ENCODE results near the gene NHSL2. TPM values are rescaled to one million over a fixed set of nuclear protein-coding genes. Genes with fewer than 3 reads are reported as not detected.

The NHSL2 gene
- total and polyA plus RNA-seq, 8 donors, result under 0.01 to 6.4 (median 1.7) TPM

- H3K4me1 ChIP-seq, result peaks cover 4 to 48% (median 19%) of the 10 kb centered on the region in 4 donors
- no peaks in the 10 kb centered on the region for H3K36me3 ChIP-seq
- WGBS, 5 donors, result 36 to 80% (median 63%) methylated on average over 2 of the region's 2 CpGs
- H3K9me3 ChIP-seq, result no peaks in the 10 kb centered on the region
- TF ChIP-seq EP300 (IDR thresholded peaks at IDR 0.05) (no peak), POLR2AphosphoS5 (IDR thresholded peaks at IDR 0.05) (no peak), POLR2A (IDR thresholded peaks at IDR 0.05) (no peak), CTCF (IDR thresholded peaks at IDR 0.05) (no peak)
- peak overlapping the region in 1 of 5 donors; percentile 82 for H3K27ac ChIP-seq
- H3K4me3 ChIP-seq, result no peak overlapping the region
- DNase-seq, result no peak
- intact Hi-C loops (cut with DNase I; ENCODE audit: low total_unique reads), result loop anchor here (5.0 kb wide), 1 partner anchor 105 kb away; no protein-coding TSS in a partner anchor
- H3K27me3 ChIP-seq, result peaks cover 0 to 25% (median 0%) of the 10 kb centered on the region in 3 donors
Measured at GRCh38 chrX:72021975-72022374, 111.3 kb downstream of the NHSL2 start.

- WGBS, 5 donors, result 30 to 67% (median 35%) methylated on average over 2 of the region's 2 CpGs
- Histone ChIP-seq H3K27me3 (peaks cover 0 to 21% (median 0%) of the 10 kb centered on the region in 3 donors), H3K4me1 (peaks cover 3 to 43% (median 18%) of the 10 kb centered on the region in 4 donors), H3K4me3 (no peak overlapping the region), H3K36me3 (no peaks in the 10 kb centered on the region), H3K27ac (peak overlapping the region in 4 of 5 donors; percentile 39 to 59 (median 51)), H3K9me3 (no peaks in the 10 kb centered on the region)
- TF ChIP-seq CTCF (IDR thresholded peaks at IDR 0.05) (no peak), POLR2AphosphoS5 (IDR thresholded peaks at IDR 0.05) (peak in 1 of 3 donors; percentile 39), EP300 (IDR thresholded peaks at IDR 0.05) (no peak), POLR2A (IDR thresholded peaks at IDR 0.05) (no peak)
- intact Hi-C loops (cut with DNase I; ENCODE audit: low total_unique reads), result loop anchor here (5.0 kb wide), 1 partner anchor 104 kb away; no protein-coding TSS in a partner anchor
- peak; percentile 48 to 72 for DNase-seq
Measured at GRCh38 chrX:72023071-72023470, 112.4 kb downstream of the NHSL2 start.

GRCh38 chrX:72025236-72025770, 114.7 kb downstream of the NHSL2 start:
- no peaks in the 10 kb centered on the region for H3K9me3 ChIP-seq
- H3K27ac ChIP-seq, result no peak overlapping the region
- no peak for TF ChIP-seq POLR2AphosphoS5 (IDR thresholded peaks at IDR 0.05)
- TF ChIP-seq POLR2A (IDR thresholded peaks at IDR 0.05), result no peak
- no peak for TF ChIP-seq CTCF (IDR thresholded peaks at IDR 0.05)
- TF ChIP-seq EP300 (IDR thresholded peaks at IDR 0.05), result no peak
- peaks cover 0 to 11% (median 0%) of the 10 kb centered on the region in 3 donors for H3K27me3 ChIP-seq
- H3K4me3 ChIP-seq, result no peak overlapping the region
- intact Hi-C loops (cut with DNase I; ENCODE audit: low total_unique reads), result no loop called here
- H3K4me1 ChIP-seq, result peaks cover 0 to 40% (median 18%) of the 10 kb centered on the region in 4 donors
- DNase-seq, result no peak
- no peaks in the 10 kb centered on the region for H3K36me3 ChIP-seq
- 73 to 95% (median 94%) methylated on average over 3 to 6 of the region's 6 CpGs for WGBS, 5 donors

- Histone ChIP-seq H3K27ac (peak overlapping the region in 1 of 5 donors; percentile 56), H3K4me3 (no peak overlapping the region), H3K27me3 (peaks cover 0 to 11% (median 0%) of the 10 kb centered on the region in 3 donors), H3K4me1 (peaks cover 0 to 43% (median 20%) of the 10 kb centered on the region in 4 donors), H3K36me3 (no peaks in the 10 kb centered on the region), H3K9me3 (no peaks in the 10 kb centered on the region)
- DNase-seq, result no peak
- intact Hi-C loops (cut with DNase I; ENCODE audit: low total_unique reads), result no loop called here
- TF ChIP-seq POLR2A (IDR thresholded peaks at IDR 0.05), result no peak
- TF ChIP-seq POLR2AphosphoS5 (IDR thresholded peaks at IDR 0.05), result no peak
- TF ChIP-seq CTCF (IDR thresholded peaks at IDR 0.05), result no peak
- 28 to 60% (median 36%) methylated on average over 3 of the region's 3 CpGs for WGBS, 5 donors
Measured at GRCh38 chrX:72026341-72027023, 115.8 kb downstream of the NHSL2 start.
